PFSK-1 (cell line): ENCODE measurements around the gene SLC22A7.

ENCODE experiments used
- FOXP2 ChIP-seq: optimal IDR thresholded peaks from 2 replicates; pipeline ENCODE3; 2011; ENCODE audit warnings: borderline replicate concordance, control low read depth, inconsistent platforms; ENCODE audit not compliant: insufficient read depth; ENCODE audit errors: extremely low read length, extremely low read depth
- POLR2AphosphoS5 ChIP-seq: IDR thresholded peaks from 2 replicates; pipeline ENCODE4 v1.6.1; 2012; ENCODE audit warnings: low read depth, mild to moderate bottlenecking, control low read depth, low read length, moderate library complexity
- REST ChIP-seq, 2 experiments: IDR thresholded peaks; 2 replicates each; pipeline versions ENCODE4 v1.6.1 to v1.8.0; 2011 to 2012; ENCODE audit warnings: low read depth in 2 of 2, low read length in 2 of 2, control low read depth in 1 of 2, inconsistent platforms in 1 of 2, mild to moderate bottlenecking in 1 of 2, moderate library complexity in 1 of 2; ENCODE audit not compliant: insufficient read depth in 1 of 2
- SIN3A ChIP-seq: IDR thresholded peaks from 2 replicates; pipeline ENCODE4 v1.6.1; 2012; ENCODE audit warnings: mild to moderate bottlenecking, low read length, moderate library complexity, borderline replicate concordance; ENCODE audit not compliant: insufficient read depth
- TAF1 ChIP-seq: IDR thresholded peaks from 2 replicates; pipeline ENCODE4 v1.6.1; 2012; ENCODE audit warnings: low read length, control low read depth, borderline replicate concordance; ENCODE audit not compliant: insufficient read depth

Gene SLC22A7

GRCh38 chr6:43292763-43293318 lies 5.2 kb upstream of the SLC22A7 start:
- TF ChIP-seq TAF1: no peak

- TF ChIP-seq POLR2AphosphoS5: no peak
Measured at GRCh38 chr6:43293698-43294097, 4.4 kb upstream of the SLC22A7 start.

GRCh38 chr6:43294536-43294935 lies 3.5 kb upstream of the SLC22A7 start:
- TF ChIP-seq FOXP2 (no peak), TAF1 (no peak), SIN3A (no peak), POLR2AphosphoS5 (no peak), REST (IDR thresholded peaks at IDR 0.05; ENCODE audit: insufficient read depth in 1 of 2, low read depth in 2 of 2, low read length in 2 of 2) (no peak)

GRCh38 chr6:43295456-43295855 lies 2.6 kb upstream of the SLC22A7 start:
- TF ChIP-seq SIN3A: no peak
- no peak for TF ChIP-seq TAF1
- no peak for TF ChIP-seq REST (IDR thresholded peaks at IDR 0.05; ENCODE audit: insufficient read depth in 1 of 2, low read depth in 2 of 2, low read length in 2 of 2)
- no peak for TF ChIP-seq FOXP2
- no peak for TF ChIP-seq POLR2AphosphoS5

GRCh38 chr6:43296780-43297497 lies 1.1 kb upstream of the SLC22A7 start:
- TF ChIP-seq SIN3A: no peak
- TF ChIP-seq FOXP2: no peak
- TF ChIP-seq REST (IDR thresholded peaks at IDR 0.05; ENCODE audit: insufficient read depth in 1 of 2, low read depth in 2 of 2, low read length in 2 of 2): no peak
- no peak for TF ChIP-seq POLR2AphosphoS5
- TF ChIP-seq TAF1: no peak

- TF ChIP-seq POLR2AphosphoS5 (no peak), FOXP2 (no peak), SIN3A (no peak), TAF1 (no peak), REST (IDR thresholded peaks at IDR 0.05; ENCODE audit: insufficient read depth in 1 of 2, low read depth in 2 of 2, low read length in 2 of 2) (no peak)
Measured at GRCh38 chr6:43298565-43299337, 691 bp downstream of the SLC22A7 start.
